SHP77 (cell line): Measurements from ENCODE around the gene NME1.

Experiments used
- DNase-seq, 2 experiments: peaks; one replicate each; lab custom pipeline; 2025; lab: John Stamatoyannopoulos, UW

NME1 gene

DNA sequence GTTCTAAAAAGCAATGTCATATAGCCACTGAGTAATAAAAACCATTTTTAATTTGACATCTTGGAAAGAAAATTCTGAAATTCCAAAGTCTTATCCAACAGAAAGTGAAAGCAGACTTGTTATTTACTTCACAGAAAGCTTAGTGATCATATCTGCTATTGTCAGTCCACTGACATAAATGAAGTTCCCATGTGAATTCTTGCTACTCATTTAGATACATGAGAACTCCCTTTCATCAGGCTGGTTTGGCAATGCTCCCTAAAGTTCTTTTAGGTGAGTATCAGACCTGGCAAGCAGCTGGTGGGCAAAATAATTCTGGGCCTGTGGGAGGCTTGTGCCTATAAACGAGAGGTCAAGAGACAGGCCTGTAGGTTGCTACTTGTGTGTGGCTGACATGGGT is 36.3 kb downstream of the NME1 start:
- DNase-seq, result no peak

DNA sequence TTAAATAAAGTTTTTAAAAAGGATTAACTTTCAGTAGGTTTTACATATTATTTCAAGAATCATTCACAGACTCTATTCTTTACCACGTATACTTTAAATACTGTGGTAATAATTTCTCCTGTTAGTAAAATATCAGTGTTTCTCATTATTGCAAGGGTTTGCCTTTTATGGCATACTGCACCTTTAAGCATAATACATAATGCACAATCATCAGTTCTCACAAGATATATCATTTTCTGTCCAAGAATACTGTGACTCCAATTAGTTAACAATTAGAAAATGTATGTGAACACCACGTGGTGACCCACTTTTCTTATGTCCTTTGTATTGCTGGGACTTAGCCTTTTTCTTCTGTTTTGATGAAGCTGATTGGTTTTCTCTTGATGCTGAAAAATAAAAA is 38.5 kb downstream of the NME1 start:
- no peak for DNase-seq

DNA sequence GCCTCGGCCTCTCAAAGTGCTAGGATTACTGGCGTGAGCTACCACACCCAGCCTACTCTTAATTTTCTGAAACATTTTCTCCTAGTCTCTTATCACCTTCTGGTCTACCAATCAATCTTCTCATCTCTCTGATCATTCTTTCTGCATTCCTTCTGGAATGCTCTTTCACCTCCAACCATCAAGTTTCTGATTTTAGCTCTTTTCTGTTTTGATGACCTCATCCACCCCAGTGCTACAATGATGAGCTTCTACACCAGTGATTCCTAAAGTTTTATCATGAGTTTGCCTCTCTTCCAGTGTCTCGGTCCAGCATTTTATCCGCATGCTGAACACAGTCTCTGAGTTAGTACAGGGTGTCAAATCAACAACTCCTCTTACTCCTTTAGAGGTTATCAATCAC is 44.4 kb downstream of the NME1 start:
- no peak for DNase-seq

DNA sequence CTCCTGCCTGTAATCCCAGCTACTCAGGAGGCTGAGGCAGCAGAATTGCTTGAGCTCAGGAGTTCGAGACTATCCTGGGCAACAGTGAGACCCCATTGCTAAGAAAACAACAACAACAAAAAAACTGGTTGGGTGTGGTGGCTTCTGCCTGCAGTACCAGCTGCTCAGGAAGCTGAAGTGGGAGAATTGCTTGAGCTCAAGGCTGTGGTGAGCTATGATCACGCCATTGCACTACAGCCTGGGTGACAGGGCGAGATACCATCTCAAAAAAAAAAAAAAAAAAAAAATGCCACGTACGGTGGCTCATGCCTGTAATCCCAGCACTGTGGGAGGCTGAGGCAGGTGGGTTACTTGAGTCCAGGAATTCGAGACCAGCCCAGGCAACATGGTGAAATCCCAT is 46.9 kb downstream of the NME1 start:
- no peak for DNase-seq

DNA sequence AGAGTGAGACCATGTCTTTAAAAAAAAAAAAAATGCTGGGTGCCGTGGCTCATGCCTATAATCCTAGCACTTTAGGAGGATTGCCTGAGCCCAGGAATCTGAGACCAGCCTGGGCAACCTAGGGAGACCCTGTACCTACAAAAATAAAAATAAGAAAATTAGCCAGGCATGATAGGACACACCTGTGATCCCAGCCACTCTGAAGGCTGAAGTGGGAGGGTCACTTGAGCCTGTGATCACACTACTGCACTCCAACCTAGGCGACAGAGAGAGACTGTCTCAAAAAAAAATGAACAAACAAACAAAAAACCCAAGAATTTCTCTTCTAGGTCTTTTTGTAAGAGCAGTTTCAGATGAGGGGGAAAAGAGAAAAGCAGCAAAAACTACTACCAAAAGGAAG is 47.5 kb downstream of the NME1 start:
- no peak for DNase-seq

DNA sequence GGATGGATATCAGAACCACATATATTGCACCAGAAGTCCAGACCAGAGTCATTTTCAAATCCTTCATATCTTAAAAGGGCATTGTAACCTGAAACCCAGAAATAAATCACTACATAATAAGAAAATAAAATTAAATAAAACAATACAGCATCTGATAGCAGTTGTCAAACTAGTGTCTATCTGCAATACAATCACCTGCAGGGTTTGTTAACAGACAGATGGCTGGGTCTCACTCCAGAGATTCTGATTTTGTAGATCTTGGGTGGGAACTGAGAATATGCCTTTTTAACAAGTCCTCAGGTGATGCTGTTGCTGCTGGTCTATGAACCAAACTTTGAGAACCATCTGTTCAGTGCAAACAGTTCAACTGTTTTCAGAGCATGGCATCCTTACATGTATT is 50.5 kb downstream of the NME1 start:
- no peak for DNase-seq
